NB4 (cell line): ENCODE data around the gene SH3PXD2A.

ENCODE experiments used
- POLR2A ChIP-seq: IDR thresholded peaks from 2 replicates; pipeline ENCODE4 v1.6.1; 2011; ENCODE audit warnings: mild to moderate bottlenecking; ENCODE audit not compliant: insufficient read length; ENCODE audit errors: extremely low read depth
- TF ChIP-seq, protein P1 (sequence below): IDR thresholded peaks from one replicate; pipeline ENCODE4 v1.5.1; 2012; ENCODE audit warnings: low read depth, low read length

DNA sequence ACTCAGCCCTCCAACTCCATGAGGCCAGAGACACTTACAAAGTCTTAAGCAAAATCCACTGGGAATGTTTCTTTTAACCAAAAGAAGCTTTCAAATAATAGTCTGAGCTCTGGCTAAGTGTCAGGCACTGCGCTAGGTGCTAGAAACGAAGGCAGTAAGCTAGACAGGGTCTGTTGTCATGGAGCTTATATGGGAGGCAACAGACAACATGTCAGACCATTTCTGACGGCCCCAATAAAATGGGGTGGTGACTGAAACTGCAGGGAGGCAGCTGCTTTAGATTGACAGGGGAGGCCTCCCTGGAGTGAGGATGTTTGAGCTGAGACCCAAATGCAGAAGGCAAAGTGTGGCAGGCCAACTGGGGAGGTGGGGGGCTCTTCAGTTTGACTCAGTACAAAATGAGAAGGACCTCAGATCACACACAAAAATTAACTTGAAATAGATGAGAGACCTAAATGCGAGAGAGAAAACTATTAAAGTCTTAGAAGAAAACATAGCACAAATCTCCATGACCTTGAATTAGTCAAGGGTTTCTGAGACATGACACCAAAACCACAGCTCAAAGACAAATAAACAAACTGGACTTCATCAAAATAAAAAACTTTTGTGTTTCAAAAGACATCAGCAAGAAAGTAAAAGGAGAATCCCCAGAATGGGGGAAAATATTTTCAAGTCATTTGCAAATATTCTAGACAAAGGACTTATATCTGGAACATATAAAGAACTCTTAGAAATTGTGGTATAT lies 40.6 kb downstream of the SH3PXD2A start:
- TF ChIP-seq, protein P1, sequence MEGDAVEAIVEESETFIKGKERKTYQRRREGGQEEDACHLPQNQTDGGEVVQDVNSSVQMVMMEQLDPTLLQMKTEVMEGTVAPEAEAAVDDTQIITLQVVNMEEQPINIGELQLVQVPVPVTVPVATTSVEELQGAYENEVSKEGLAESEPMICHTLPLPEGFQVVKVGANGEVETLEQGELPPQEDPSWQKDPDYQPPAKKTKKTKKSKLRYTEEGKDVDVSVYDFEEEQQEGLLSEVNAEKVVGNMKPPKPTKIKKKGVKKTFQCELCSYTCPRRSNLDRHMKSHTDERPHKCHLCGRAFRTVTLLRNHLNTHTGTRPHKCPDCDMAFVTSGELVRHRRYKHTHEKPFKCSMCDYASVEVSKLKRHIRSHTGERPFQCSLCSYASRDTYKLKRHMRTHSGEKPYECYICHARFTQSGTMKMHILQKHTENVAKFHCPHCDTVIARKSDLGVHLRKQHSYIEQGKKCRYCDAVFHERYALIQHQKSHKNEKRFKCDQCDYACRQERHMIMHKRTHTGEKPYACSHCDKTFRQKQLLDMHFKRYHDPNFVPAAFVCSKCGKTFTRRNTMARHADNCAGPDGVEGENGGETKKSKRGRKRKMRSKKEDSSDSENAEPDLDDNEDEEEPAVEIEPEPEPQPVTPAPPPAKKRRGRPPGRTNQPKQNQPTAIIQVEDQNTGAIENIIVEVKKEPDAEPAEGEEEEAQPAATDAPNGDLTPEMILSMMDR: no peak
- no peak for TF ChIP-seq POLR2A
